GM12892 (cell line): ENCODE results near the gene ABTB2.
"Not testable (repeated sequence)": the region's sequence is repeated elsewhere in the genome, so short reads cannot be mapped to it uniquely, and the experiment has no call there.

Source experiments
- DNase-seq: peaks from one replicate; pipeline ENCODE4 v3.0.0; 2011; ENCODE audit not compliant: insufficient read length
- FAIRE-seq: peaks from 2 replicates; lab custom pipeline; 2011; peaks lifted over from hg19 to GRCh38; lab: Jason Lieb, UNC
- POLR2A ChIP-seq: IDR thresholded peaks from 2 replicates; pipeline ENCODE4 v1.6.1; 2011; ENCODE audit warnings: low read depth, low read length, control low read depth
- POLR2AphosphoS5 ChIP-seq: IDR thresholded peaks from 2 replicates; pipeline ENCODE4 v1.6.1; 2011; ENCODE audit warnings: low read depth, low read length, control low read depth
- TAF1 ChIP-seq: IDR thresholded peaks from 2 replicates; pipeline ENCODE4 v1.6.1; 2011; ENCODE audit warnings: low read depth, mild to moderate bottlenecking, control low read depth, low read length, borderline replicate concordance

The ABTB2 gene

DNA sequence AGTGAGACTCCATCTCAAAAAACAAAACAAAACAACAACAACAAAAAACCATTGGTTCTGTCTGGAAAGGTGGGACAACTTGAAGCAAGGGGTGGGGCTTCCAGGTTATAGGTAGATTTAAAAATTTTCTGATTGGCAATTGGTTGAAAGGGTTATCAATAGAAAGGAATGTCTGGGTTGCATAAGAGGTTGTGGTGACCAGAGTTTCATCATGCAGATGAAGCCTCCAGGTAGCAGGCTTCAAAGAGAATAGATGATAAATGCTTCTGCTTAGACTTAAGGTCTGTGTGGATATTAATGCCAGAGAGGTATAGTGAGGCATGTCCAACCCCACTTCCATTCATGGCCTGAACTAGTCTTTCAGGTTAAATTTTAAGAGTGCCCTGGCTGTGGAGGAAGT, 135.8 kb downstream of the ABTB2 start:
- DNase-seq (no peak), FAIRE-seq (no peak)
- TF ChIP-seq POLR2AphosphoS5 = no peak
- no peak for TF ChIP-seq TAF1
- no peak for TF ChIP-seq POLR2A

DNA sequence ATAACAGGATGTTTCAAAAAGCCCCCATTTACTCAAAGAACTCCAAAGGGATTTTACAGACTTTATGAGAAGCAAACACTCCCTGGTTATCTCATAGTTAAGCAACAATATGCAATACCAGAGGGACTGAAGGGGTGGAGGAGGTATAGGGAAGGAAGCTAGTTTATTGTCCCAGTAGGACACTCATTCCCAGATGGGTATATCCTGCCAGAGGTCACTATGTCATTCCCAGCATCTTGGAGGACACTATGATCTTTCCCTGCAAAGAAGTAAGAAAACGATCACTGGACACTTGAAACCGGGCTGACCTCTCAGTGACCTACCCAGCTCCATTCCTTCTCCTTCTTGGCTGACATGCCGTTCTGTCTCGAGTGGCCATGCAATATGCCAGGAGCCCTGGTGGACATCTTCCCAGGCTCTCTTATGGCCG, 137.9 kb downstream of the ABTB2 start:
- no peak for TF ChIP-seq POLR2A
- no peak for TF ChIP-seq TAF1
- TF ChIP-seq POLR2AphosphoS5 = no peak
- DNase-seq = no peak
- no peak for FAIRE-seq

DNA sequence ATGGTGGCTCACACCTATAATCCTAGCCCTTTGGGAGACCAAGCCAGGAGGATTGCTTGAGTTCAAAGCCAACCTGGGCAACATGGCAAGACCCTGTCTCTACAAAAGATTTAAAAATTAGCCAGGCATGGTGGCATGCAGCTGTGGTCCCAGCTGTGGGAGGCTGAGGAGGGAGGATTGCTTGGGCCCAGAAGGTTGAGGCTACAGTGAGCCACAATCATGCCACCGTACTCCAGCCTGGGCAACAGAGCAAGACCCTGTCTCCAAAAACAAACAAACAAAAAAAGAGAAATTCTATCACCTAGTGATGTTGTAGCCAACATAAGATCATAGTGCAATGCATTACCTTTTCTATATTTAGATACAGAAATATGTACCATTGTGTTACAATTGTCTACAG, 138.5 kb downstream of the ABTB2 start:
- FAIRE-seq = no peak
- DNase-seq = no peak
- TF ChIP-seq POLR2AphosphoS5 (no peak), TAF1 (no peak), POLR2A (no peak)

DNA sequence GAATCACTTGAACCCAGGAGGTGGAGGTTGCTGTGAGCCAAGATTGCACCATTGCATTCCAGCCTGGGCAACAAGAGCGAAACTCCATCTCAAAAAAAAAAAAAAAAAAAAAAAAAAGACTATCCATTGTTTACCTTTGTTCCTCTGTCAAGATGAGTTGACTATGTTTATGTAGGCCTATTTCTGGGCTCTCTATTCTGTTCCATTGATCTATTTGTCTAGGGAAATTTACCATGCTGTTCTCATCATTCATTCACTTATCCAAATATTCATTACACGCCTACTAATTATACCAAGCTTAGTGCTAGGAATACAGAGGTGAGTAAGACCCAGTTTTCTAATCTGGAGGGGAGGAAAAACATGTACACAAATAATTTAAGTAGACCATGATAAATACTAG, 139.1 kb downstream of the ABTB2 start:
- FAIRE-seq, DNase-seq: not testable (repeated sequence)

DNA sequence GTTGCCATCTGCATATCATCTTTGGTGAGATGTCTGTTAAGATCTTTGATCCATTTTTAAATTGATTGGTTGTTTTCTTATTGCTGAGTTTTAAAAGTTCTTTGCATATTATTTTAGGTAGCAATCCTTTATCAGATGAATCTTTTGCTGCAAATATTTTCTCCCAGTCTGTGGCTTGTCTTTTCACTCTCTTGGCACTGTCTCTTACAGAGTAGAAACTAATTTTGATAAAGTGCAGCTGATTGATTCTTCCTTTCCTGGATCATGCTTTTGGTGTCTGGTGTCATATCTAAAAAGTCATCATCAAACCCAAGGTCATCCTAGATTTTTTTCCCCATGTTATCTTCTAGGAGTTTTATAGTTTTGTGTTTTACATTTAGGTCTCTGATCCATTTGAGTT, 139.7 kb downstream of the ABTB2 start:
- FAIRE-seq (no peak), DNase-seq (no peak)
- TF ChIP-seq TAF1 (no peak), POLR2AphosphoS5 (no peak), POLR2A (no peak)

DNA sequence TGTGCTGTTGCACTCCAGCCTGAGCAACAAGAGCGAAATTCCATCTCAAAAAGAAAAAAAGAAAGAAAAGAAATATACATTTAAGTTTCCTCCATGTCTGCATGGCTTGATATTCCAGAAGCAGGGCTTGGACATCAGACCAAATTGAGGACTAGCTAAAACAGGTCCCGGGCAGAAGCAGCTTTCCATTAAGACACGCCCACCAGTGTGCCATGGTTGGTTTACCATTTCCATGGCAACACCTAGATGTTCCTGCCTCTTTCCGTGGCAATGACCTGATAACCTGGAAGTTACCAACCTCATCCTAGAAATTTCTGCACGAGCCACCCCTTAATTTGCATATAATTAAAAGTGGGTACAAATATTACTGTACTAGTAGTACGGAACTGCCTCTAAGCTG, 141.1 kb downstream of the ABTB2 start:
- no peak for DNase-seq
- TF ChIP-seq POLR2AphosphoS5 (no peak), POLR2A (no peak), TAF1 (no peak)
- FAIRE-seq = no peak

DNA sequence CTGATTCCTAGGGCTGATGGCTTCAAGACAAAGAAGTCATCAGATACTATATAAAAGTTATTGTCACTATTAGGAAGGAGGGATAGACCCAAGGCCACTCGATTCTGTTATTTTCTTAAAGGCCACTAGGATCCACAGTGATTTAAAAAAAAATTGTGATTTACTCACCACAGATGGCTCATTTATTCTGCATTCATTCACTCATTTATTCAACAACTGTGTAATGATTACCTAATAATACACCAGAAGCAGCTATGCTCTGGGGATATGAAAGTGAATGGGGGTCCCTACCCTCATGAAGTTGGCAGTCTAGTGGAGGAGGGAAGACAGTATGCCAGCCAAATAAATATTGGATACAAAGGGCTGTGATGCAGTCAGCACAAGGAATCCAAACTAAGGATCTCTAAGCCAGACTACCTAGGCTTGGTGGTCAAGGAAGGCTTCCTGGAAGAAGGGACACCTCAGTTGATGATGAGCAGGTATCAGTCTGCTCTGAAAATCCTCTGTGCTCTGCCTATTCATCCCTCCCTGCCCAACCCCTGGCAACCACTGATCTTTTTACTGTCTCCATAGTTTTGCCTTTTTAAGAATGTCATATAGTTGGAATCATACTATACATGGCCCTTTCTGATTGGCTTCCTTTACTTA, 141.9 kb downstream of the ABTB2 start:
- DNase-seq = no peak
- TF ChIP-seq POLR2A (no peak), POLR2AphosphoS5 (no peak), TAF1 (no peak)
- FAIRE-seq = no peak

DNA sequence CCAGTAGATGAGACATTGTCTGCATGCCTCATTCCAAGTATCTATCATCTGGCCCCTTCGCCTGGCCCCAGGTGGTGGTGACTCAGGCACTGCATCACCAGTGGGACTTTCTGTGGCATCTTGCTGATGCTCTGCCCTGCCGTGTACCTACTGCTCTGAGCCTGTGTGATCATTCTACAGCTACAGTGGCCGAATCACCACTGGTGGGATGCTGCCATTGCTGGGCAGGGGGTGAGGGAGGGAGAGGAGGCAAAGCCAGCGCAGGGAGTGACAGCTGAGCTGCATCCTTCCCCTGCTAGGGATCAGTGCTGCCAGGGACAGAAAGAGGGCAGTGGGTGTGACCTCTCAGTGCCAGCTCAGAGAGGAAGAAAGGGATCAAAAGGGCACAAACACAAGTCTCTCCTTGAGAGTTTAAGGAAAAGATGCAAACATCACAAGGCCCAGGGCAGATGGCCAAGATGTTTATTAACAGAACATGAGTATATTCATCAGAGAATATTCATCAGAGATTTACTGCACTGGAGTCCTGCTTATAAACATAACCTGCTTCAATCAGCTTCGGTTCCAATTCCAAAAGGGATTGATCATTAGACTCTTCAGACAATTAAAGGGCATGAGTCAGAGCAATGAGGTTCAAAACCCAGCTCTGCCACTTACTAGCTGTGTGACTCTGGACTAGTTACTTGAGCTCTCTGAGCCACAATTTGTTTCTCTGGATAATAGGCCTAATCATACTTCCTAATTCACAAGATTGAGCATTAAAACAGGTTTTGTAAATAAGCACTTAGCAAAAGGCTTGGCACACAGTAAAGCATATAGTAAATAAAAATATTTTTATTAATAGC, 142.6 kb downstream of the ABTB2 start:
- DNase-seq (no peak), FAIRE-seq (peak; percentile 93)
- TF ChIP-seq POLR2AphosphoS5 (no peak), TAF1 (no peak), POLR2A (no peak)

DNA sequence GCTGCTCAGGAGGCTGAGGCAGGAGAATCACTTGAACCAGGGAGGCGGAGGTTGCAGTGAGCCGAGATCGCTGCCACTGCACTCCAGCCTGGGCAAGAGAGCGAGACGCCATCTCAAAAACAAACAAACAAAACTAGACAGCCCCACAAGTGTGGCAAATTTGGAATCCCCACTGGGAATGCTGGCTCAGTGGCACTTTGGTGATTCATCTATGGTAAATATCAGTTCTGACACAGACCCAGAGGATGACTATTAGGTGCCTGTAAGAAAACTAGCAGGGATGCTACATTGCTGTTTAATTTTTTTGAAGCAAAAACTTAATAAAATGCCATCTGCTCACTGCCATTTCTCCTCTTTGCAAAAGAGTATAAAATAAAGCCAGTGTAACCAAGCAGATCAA, 144.4 kb downstream of the ABTB2 start:
- DNase-seq (no peak), FAIRE-seq (no peak)
- TF ChIP-seq POLR2AphosphoS5 (no peak), POLR2A (no peak), TAF1 (no peak)

DNA sequence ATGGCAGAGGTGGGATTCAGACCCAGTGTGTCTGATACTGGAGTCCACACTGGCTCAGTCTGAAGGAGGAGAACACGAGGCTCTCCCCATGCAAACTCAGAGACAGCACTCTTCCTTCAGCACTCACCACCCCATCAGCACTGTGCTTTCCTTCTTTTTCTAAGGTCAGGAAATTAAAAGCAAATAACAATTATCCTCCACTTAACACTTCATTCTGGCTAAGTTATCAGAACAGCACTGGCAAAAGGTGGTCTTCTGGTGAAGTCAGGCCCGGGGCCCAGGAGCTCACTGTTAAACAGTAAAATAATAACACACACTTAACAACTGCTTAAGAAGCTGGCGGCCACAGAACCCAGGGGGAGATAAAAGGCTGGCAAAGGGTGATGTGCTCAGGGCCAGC, 145.2 kb downstream of the ABTB2 start:
- TF ChIP-seq POLR2AphosphoS5 (no peak), POLR2A (no peak), TAF1 (no peak)
- no peak for FAIRE-seq
- no peak for DNase-seq

DNA sequence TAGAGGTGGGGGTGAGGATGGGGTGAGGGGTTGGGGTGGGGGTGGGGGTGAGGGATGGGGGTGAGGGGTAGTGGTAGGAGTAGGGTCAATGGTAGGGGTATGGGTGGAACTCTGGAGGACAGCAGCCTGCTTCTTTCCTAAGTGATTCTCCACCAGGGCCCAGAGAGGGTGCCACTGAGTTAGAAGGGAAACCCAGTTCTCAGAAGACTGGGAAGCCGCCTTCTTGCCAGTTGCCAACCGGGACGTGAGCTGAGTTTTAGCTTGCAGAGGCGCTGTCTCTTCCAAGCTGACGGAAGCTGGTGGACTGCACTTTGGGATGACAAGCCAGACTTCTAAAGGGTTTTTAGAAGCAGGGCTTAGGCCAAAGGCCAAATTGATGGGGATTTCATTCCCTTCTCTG, 148.0 kb downstream of the ABTB2 start:
- FAIRE-seq (no peak), DNase-seq (no peak)
- no peak for TF ChIP-seq TAF1
- TF ChIP-seq POLR2AphosphoS5 = no peak
- TF ChIP-seq POLR2A = no peak

DNA sequence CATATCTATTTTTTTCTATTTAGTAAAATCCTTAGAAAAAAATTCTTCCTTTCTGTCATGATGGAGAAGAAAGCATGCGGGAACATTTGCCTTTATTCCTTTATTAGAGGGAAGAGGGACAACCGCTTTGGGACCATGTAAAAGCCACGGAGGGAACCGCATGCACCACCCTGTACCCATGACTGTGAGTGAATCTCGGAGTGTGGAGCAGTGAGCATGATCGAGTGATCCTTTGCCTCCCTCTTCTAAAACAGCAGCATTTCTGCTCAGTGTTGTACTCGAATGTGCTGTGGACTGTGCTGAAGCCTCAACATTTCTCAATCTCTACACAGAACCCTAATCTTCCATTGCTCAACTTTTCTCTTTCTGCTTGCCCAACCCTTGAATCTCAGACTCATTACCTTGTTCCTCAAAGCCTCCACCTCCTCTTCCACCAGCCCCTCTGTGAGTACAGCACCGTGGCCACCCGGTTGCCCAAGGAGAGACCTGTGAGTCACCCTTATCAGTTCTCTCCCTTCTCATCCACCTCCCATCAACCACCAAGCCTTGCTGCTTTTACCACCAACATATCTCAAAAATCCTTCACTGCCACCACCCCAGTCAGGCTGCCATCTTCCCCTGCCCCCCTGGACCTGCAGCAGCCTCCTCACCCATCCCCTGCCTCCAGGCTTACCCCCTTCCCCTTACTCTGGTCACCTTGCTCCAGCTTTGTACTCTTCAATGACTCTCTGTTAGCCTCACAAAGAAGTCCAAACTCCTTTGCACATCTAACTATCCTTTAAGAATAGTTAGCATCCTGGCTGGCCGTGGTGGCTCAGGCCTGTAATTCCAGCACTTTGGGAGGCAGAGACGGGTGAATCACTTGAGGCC, 149.3 kb downstream of the ABTB2 start:
- TF ChIP-seq POLR2A (no peak), TAF1 (no peak), POLR2AphosphoS5 (no peak)
- DNase-seq (no peak), FAIRE-seq (peak; percentile 70)
